C4-2B (cell line): ENCODE measurements around the gene SHISAL2A.

ENCODE experiments used
- CTCF ChIP-seq: fragments of 450-650 bp; conservative IDR thresholded peaks from 2 replicates; pipeline ENCODE4 v1.5.1; 2017; ENCODE audit warnings: mild to moderate bottlenecking
- ZFX ChIP-seq: fragments of 450-650 bp; IDR thresholded peaks from 2 replicates; pipeline ENCODE4 v1.6.1; 2017

- no peak for TF ChIP-seq CTCF
- no peak for TF ChIP-seq ZFX
These were observed 34.3 kb downstream of the SHISAL2A start for GRCh38 chr1:52667290-52667689.
